Activated T-helper 1 cell treated with Interleukin-2 at 50 U/mL for 16 hours (primary cell): ENCODE data around the gene WDR86.
A peak's percentile ranks its signal among the peaks of the same experiment; 100 is the strongest.

ENCODE experiments used
- DNase-seq: peaks from one replicate; pipeline ENCODE4 v3.0.0-alpha.2; 2020; ENCODE audit warnings: low read depth

The WDR86 gene, protein sequence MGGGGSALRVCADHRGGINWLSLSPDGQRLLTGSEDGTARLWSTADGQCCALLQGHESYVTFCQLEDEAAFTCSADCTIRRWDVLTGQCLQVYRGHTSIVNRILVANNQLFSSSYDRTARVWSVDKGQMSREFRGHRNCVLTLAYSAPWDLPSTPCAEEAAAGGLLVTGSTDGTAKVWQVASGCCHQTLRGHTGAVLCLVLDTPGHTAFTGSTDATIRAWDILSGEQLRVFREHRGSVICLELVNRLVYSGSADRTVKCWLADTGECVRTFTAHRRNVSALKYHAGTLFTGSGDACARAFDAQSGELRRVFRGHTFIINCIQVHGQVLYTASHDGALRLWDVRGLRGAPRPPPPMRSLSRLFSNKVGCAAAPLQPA

DNA sequence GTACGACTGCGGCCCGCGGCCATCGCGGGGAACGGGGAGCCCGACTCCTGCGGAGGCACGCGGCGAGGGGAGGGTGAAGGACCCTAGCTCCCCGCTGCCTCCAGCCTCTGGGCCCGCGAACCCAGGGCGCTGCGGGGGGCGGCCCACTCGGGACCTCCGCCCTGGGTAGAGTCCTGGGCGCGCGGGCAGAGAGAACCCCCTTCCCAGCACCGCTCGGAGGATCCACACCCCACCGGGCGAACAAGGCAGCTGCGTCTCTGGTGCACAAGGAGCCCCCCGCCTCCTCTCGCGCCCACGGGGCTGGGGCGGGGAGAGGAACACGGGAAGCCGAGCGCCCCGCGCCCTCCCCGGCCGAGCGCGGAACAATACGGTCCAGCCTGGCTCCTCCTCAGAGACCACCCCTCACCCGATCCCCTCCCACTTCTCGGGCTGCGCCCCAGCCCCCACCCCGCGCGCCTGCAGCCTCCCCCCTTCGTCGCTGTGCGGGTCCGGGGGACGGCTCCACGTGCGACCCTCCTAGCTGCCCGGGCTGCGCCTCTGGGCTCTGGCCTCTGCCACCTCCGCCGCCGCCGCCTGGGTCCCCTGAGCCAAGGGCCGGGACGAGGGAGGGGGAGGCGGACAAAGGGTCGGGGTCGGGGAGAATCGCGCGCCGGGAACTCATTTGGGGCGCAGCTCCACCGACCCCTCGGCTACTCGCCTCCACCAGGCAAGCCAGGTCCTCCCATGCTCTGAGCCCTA lies at the start of gene WDR86:
Gene WDR86 (minus strand): TSS at position 372 of the 738 bp plus-strand sequence. CDS start 449 bp downstream, outside the sequence.
- no peak for DNase-seq

DNA sequence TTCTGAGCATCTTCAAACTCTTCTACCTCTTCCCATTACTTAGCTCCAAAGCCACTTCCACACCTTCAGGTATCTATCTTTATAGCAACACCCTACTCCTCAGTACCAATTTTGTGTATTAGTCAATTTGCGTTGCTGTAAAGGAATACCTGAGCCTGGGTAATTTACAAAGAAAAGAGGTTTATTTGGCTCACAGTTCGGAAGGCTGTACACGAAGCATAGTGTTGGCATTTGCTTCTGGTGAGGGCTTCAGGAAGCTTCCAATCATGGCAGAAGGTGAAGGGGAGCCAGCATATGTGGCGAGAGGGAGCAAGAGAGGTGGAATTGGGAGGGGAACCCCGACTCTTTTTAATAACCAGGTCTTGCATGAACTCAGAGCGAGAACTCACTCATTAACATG lies 47.7 kb upstream of the WDR86 start:
- no peak for DNase-seq

- DNase-seq, result no peak
These were observed 46.9 kb upstream of the WDR86 start for GRCh38 chr7:151456782-151457181.

- DNase-seq, result no peak
These were observed 46.4 kb upstream of the WDR86 start for GRCh38 chr7:151456276-151456675.

- no peak for DNase-seq
These were observed 45.9 kb upstream of the WDR86 start for GRCh38 chr7:151455690-151456089.

DNA sequence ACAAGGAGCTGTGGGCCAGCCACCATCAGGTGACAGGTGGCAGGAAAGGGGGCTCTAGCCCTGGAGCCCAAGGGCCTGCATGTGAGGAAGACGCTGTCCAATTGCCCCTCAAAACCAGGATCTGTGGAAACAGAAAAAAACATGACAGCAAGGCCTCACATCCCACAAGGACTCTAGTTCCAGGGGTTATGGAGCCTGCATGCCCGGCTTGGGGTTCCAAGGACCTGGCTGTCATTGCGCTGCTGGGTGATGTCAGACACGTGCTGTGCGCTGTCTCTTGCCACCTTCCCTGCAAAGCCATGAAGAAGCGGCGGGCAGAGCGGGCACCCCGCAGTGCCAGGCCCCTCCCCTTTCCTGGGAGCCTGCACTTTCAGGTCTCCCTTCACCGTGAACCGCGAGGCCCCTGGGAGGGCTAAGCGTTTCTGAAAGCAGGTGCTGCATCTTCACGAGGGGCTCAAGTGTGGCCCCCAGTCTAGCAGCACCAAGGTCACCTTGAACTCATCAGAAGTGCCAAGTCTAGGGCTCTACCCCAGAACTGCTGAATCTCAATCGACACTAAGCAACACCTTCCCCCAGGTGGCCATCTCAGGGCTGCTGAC lies 45.2 kb upstream of the WDR86 start:
- DNase-seq, result no peak

DNA sequence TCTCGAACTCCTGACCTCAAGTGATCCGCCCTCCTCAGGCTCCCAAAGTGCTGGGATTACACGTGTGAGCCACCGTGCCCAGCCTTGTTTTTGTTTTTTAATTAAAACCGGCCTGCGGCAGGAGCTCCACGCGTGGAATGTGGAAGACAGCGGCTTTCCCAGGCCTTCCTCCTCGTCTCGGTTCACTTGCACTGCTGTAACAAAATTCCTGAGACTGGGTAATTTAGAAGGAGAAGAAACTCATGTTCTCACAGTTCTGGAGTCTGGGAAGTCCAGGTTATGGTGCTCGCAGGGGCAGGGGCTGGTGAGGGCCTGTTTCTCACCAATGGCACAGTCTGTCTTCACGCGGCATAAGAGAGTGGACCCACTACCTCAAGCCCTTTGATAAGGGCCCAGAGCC lies 44.5 kb upstream of the WDR86 start:
- no peak for DNase-seq

DNA sequence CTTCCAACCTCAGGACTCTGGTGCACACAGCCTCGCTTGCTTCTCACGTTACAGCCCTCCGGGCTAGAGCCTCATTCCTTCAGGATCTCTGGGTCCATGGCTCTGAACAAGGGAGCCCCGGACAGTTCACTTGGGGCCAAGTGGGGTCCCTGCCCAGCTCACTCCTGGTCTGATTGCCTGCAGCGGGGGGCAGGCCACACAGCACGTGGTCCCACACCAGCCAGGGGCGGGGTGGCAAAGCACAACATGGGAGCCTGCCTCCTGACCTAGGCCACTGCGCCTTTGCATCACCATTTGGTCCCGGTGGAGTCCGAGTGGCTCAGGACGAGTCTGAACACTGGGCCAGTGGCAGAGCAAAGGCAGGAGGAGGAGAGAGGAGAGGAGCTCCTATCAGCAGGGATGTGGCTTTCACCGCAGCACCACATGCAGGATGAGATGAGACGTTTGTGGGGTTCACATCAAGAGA lies 43.5 kb upstream of the WDR86 start:
- no peak for DNase-seq

GRCh38 chr7:151452680-151453325 lies 43.0 kb upstream of the WDR86 start:
- DNase-seq, result no peak

- no peak for DNase-seq
These were observed 42.1 kb upstream of the WDR86 start for GRCh38 chr7:151451626-151452571.

GRCh38 chr7:151451156-151451555 lies 41.3 kb upstream of the WDR86 start:
- DNase-seq, result no peak

GRCh38 chr7:151449990-151450389 lies 40.2 kb upstream of the WDR86 start:
- DNase-seq, result no peak

DNA sequence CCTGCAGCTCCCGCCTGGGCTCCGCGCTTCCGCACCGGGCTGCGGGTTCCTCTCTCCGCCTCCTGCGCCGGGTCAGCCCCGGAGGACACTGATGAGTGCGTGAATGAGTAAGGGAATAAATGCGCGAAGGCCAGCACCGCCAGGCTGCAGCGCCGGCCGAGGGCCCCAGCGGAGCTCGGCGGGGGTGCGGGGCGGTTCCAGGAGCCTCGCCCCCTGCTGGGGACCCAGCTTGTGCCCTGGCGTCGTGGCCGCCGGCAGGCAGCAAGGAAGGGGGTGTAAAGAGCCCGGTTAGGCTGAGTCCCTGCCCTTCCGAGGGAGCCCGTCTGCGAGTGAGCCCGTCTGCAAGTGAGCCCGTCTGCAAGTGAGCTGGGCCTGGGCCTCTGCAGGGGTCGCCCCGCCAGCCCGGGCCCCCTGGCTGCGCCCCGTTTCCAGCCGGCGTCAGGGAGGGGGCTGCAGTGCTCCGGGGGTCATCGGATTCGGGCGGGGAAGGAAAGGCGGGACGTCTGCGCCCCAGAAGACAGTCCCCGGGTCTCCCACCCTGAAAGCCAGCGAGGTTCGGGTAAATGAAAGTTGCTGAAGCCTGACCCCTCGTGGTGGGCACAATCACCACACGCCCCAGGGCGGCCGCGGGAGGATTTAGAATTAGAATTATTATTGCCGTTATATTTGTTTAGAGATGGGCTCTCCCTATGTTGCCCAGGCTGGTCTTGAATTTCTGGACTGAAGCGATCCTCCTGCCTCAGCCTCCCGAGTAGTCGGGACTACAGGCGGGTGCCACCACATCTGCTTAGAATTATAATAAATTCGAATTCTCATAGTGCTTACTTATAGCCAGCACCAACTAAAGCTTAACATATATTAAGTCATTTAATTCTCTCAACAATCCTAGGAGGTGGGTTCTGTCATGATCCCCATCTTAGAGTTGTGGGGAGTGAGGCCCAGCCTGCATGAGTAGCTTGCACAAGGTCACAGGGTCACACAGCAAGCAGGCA lies 38.7 kb upstream of the WDR86 start:
- peak; percentile 59 for DNase-seq

DNA sequence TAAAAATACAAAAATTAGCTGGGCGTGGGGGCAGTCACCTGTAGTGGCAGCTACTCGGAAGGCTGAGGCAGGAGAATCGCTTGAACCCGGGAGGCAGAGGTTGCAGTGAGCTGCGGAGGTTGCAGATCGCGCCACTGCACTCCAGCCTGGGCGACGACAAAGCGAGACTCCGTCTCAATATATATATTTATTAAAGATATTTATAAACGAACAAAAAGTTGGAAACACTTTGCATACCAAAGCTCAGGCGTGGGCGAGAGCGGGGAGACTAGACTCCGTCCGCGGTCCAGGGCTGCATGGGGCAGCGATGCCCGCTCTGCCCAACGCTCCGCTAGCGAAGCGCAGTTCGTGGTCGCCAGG lies 38.0 kb upstream of the WDR86 start:
- DNase-seq, result no peak

DNA sequence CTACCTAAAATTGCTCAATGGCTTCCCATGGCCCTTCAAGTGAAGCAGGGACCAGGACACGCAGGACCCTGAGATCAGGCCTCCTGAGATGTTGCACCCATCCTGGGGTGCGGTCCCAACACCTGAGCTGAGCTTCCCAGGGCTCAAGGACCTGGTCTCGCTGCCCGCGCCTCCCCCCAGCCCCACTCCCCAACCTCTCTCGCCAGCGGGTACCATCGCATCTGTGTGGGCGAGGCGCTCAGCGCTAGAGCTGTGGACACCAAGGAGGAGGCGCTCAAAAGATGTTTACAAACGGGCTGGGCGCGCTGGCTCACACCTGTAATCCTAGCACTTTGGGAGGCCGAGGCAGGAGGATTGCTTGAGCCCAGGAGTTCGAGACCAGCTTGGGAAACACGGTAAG lies 37.5 kb upstream of the WDR86 start:
- no peak for DNase-seq

DNA sequence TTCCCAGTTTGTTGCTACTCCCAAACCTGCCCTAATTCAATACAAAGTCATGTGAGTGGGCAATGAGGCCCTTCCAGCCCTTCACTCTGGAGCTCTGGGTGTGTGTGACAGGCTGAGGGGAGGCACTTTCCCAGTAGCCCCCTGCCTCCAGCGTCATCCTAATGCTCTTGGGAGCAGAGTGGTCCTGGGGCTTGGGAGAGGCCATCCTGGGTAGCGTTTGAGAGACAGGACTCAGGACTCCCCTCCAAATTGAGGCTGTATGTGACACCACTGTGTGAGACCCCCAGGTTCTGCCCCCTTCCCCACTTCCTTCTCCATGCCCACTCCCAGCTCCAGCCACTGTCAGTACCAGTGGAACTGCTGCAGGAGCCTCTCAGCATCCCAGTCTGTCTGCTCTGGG lies 36.6 kb upstream of the WDR86 start:
- DNase-seq, result no peak

DNA sequence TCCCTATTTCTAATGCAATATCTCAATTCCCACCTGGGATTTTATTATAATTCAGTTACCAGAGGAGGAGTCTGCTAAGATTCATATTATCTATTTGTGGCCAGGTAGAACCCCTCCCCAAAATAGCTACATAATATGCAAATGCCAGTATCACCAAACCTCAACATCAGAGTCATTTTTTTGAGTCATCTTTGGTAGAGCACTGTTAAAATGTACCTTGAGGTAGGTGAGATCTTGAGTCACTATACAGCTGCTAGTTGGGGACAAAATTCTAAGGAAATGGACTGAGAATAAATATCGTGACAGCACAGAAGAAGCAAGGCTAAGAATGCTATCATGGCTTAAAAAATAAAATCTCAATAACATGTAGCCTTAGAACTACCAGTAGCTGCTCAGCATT lies 34.8 kb upstream of the WDR86 start:
- no peak for DNase-seq

GRCh38 chr7:151442776-151443496 lies 33.1 kb upstream of the WDR86 start:
- no peak for DNase-seq

- DNase-seq, result no peak
These were observed 31.1 kb upstream of the WDR86 start for GRCh38 chr7:151440799-151441445.
